ENCODE data around the gene CYTH3. TPM values are rescaled to one million over a fixed set of nuclear protein-coding genes. Genes with fewer than 3 reads are reported as not detected.

Gene CYTH3
- total RNA-seq, 1 experiment from 2014 or later = 29.1 TPM

- CTCF ChIA-PET = no interaction called here
- intact Hi-C loops (cut with micrococcal nuclease; ENCODE audit: unreplicated experiment) = no loop called here
Observed at GRCh38 chr7:6208573-6209328, 63.7 kb downstream of the CYTH3 start.

GRCh38 chr7:6205971-6206660, 66.3 kb downstream of the CYTH3 start:
- Histone ChIP-seq H3K9me3 (no peaks in the 10 kb centered on the region), H3K36me3 (ENCODE audit: control insufficient read depth, insufficient read depth, low read length) (no peaks in the 10 kb centered on the region), H3K4me1 (no peaks in the 10 kb centered on the region; the same call in 1 of the 2 replicates), H3K27me3 (replicated peaks; ENCODE audit: control insufficient read depth, insufficient read depth, low read length) (no peaks in the 10 kb centered on the region), H3K4me3 (ENCODE audit: low read depth, low read length) (no peak overlapping the region)
- H3K27me3 Mint-ChIP-seq (ENCODE audit: insufficient read depth, unreplicated experiment) = no peaks in the 10 kb centered on the region
- H3K4me3 Mint-ChIP-seq (ENCODE audit: unreplicated experiment) = no peak overlapping the region
- intact Hi-C loops (cut with micrococcal nuclease; ENCODE audit: unreplicated experiment) = no loop called here
- ChIA-PET CTCF (no interaction called here), POLR2A (no interaction called here)
- H3K36me3 Mint-ChIP-seq (ENCODE audit: insufficient read depth, unreplicated experiment) = no peaks in the 10 kb centered on the region
- H3K27ac Mint-ChIP-seq (ENCODE audit: unreplicated experiment) = no peak overlapping the region
- no peak for TF ChIP-seq CTCF (IDR thresholded peaks at IDR 0.05; ENCODE audit: insufficient read depth in 1 of 2, low read depth in 1 of 2, low read length in 1 of 2, severe bottlenecking in 1 of 2, unreplicated experiment in 1 of 2)
- no peak for DNase-seq
- BruUV-seq (replicated peaks) = no TSS peak
- H3K9me3 Mint-ChIP-seq (ENCODE audit: unreplicated experiment) = no peaks in the 10 kb centered on the region
- peaks cover 7% of the 10 kb centered on the region for H3K4me1 Mint-ChIP-seq (ENCODE audit: low read depth, unreplicated experiment)

More at GRCh38 chr7:6208573-6209328, 63.7 kb downstream of the CYTH3 start:
- no peaks in the 10 kb centered on the region for H3K36me3 ChIP-seq (ENCODE audit: control insufficient read depth, insufficient read depth, low read length)
- H3K4me3 Mint-ChIP-seq (ENCODE audit: unreplicated experiment) = no peak overlapping the region
- H3K4me1 Mint-ChIP-seq (ENCODE audit: low read depth, unreplicated experiment) = no peaks in the 10 kb centered on the region
- H3K27me3 Mint-ChIP-seq (ENCODE audit: insufficient read depth, unreplicated experiment) = no peaks in the 10 kb centered on the region
- no peak for TF ChIP-seq CTCF (IDR thresholded peaks at IDR 0.05; ENCODE audit: insufficient read depth in 1 of 2, low read depth in 1 of 2, low read length in 1 of 2, severe bottlenecking in 1 of 2, unreplicated experiment in 1 of 2)
- no peak overlapping the region for H3K4me3 ChIP-seq (ENCODE audit: low read depth, low read length)
- H3K27me3 ChIP-seq (replicated peaks; ENCODE audit: control insufficient read depth, insufficient read depth, low read length) = no peaks in the 10 kb centered on the region
- DNase-seq = no peak
- no TSS peak for BruUV-seq (replicated peaks)
- no peaks in the 10 kb centered on the region for H3K9me3 Mint-ChIP-seq (ENCODE audit: unreplicated experiment)
- H3K4me1 ChIP-seq = no peaks in the 10 kb centered on the region; the same call in 1 of the 2 replicates
- no peaks in the 10 kb centered on the region for H3K9me3 ChIP-seq
- H3K27ac Mint-ChIP-seq (ENCODE audit: unreplicated experiment) = no peak overlapping the region
- POLR2A ChIA-PET = interaction anchor here (0.5 kb wide), 1 partner anchor 86 kb away, joined by 4 read pairs; no protein-coding TSS in a partner anchor
- H3K36me3 Mint-ChIP-seq (ENCODE audit: insufficient read depth, unreplicated experiment) = no peaks in the 10 kb centered on the region

GRCh38 chr7:6203381-6203780, 69.0 kb downstream of the CYTH3 start:
- H3K27ac Mint-ChIP-seq (ENCODE audit: unreplicated experiment) = no peak overlapping the region
- ChIA-PET POLR2A (no interaction called here), CTCF (interaction anchor here (0.6 kb wide), 1 partner anchor 79 kb away, joined by 3 read pairs; no protein-coding TSS in a partner anchor)
- TF ChIP-seq CTCF (IDR thresholded peaks at IDR 0.05; ENCODE audit: insufficient read depth in 1 of 2, low read depth in 1 of 2, low read length in 1 of 2, severe bottlenecking in 1 of 2, unreplicated experiment in 1 of 2) = no peak
- Histone ChIP-seq H3K4me3 (ENCODE audit: low read depth, low read length) (no peak overlapping the region), H3K27me3 (replicated peaks; ENCODE audit: control insufficient read depth, insufficient read depth, low read length) (no peaks in the 10 kb centered on the region), H3K4me1 (no peaks in the 10 kb centered on the region; the same call in 1 of the 2 replicates), H3K9me3 (no peaks in the 10 kb centered on the region), H3K36me3 (ENCODE audit: control insufficient read depth, insufficient read depth, low read length) (no peaks in the 10 kb centered on the region)
- H3K27me3 Mint-ChIP-seq (ENCODE audit: insufficient read depth, unreplicated experiment) = no peaks in the 10 kb centered on the region
- no peaks in the 10 kb centered on the region for H3K36me3 Mint-ChIP-seq (ENCODE audit: insufficient read depth, unreplicated experiment)
- no peaks in the 10 kb centered on the region for H3K9me3 Mint-ChIP-seq (ENCODE audit: unreplicated experiment)
- DNase-seq = no peak
- no peak overlapping the region for H3K4me3 Mint-ChIP-seq (ENCODE audit: unreplicated experiment)
- no TSS peak for BruUV-seq (replicated peaks)
- intact Hi-C loops (cut with micrococcal nuclease; ENCODE audit: unreplicated experiment) = no loop called here
- peaks cover 7% of the 10 kb centered on the region for H3K4me1 Mint-ChIP-seq (ENCODE audit: low read depth, unreplicated experiment)
